HEK293 (cell line): ENCODE results near the gene CFAP299.

ENCODE experiments used
- CTCF ChIA-PET: fragments of 350-600 bp; formaldehyde crosslinking; extraction: SDS; loops from one replicate; lab custom pipeline; 2021; ENCODE audit warnings: antibody characterized with exemption; lab: Yijun Ruan, JAX
- POLR2A ChIA-PET: fragments of 300-600 bp; formaldehyde crosslinking; extraction: SDS; loops from one replicate; lab custom pipeline; 2020; ENCODE audit warnings: antibody characterized with exemption, inconsistent platforms; lab: Yijun Ruan, JAX
- H3K27ac ChIP-seq: fragments of 200-500 bp; sonication (Bioruptor generic); 2 replicates; pipeline ENCODE4 v1.5.1; 2014; ENCODE audit warnings: low read depth, low read length, control low read depth, inconsistent platforms; ENCODE audit errors: extremely low read depth
- H3K36me3 ChIP-seq, 2 experiments: fragments of 200-500 bp in 1 of 2; sonication (Bioruptor generic) in 1 of 2; 1 replicate in 1 of 2; 2 replicates in 1 of 2; pipeline ENCODE4 v1.5.1; 2014 to 2017; ENCODE audit warnings: inconsistent platforms in 2 of 2, low read length in 2 of 2; ENCODE audit not compliant: control insufficient read depth in 2 of 2, insufficient read depth in 1 of 2
- H3K4me1 ChIP-seq: fragments of 200-500 bp; sonication (Bioruptor generic); 2 replicates; pipeline ENCODE4 v1.5.1; 2014; ENCODE audit warnings: mild to moderate bottlenecking, low read length, inconsistent platforms; ENCODE audit not compliant: control insufficient read depth, insufficient read depth
- H3K4me3 ChIP-seq: 2 replicates; pipeline ENCODE4 v1.5.1; 2011; ENCODE audit warnings: low read depth, mild to moderate bottlenecking, control low read depth, low read length, moderate library complexity
- H3K9me3 ChIP-seq: fragments of 200-500 bp; sonication (Bioruptor generic); 2 replicates; pipeline ENCODE4 v1.5.1; 2014; ENCODE audit warnings: low read depth, low read length, inconsistent platforms; ENCODE audit not compliant: control insufficient read depth, insufficient read depth
- ATF2 ChIP-seq: fragments of 450-650 bp; formaldehyde crosslinking; IDR thresholded peaks from 2 replicates; pipeline ENCODE4 v1.5.1; 2016; ENCODE audit warnings: missing biosample characterization, missing genetic modification characterization, low read depth
- HOXC10 ChIP-seq: sonication (generic); formaldehyde crosslinking; IDR thresholded peaks from 2 replicates; pipeline ENCODE4 v1.8.1; 2023; ENCODE audit warnings: mild to moderate bottlenecking, missing genetic modification reagents
- KLF16 ChIP-seq: fragments of 450-650 bp; formaldehyde crosslinking; IDR thresholded peaks from 2 replicates; pipeline ENCODE4 v1.5.1; 2017; ENCODE audit warnings: missing biosample characterization, missing genetic modification characterization
- MZF1 ChIP-seq: fragments of 450-650 bp; formaldehyde crosslinking; IDR thresholded peaks from 2 replicates; pipeline ENCODE4 v1.5.1; 2017; ENCODE audit warnings: missing biosample characterization, missing genetic modification characterization, borderline replicate concordance
- OVOL3 ChIP-seq: fragments of 450-650 bp; formaldehyde crosslinking; IDR thresholded peaks from 2 replicates; pipeline ENCODE4 v1.5.1; 2016; ENCODE audit warnings: missing biosample characterization, missing genetic modification characterization
- PRDM6 ChIP-seq: fragments of 450-650 bp; formaldehyde crosslinking; IDR thresholded peaks from 2 replicates; pipeline ENCODE4 v1.5.1; 2017; ENCODE audit warnings: missing biosample characterization, missing genetic modification characterization
- RBAK ChIP-seq: fragments of 450-650 bp; formaldehyde crosslinking; IDR thresholded peaks from 2 replicates; pipeline ENCODE4 v1.5.1; 2016; ENCODE audit warnings: missing biosample characterization, missing genetic modification characterization
- ZBTB26 ChIP-seq: fragments of 450-650 bp; formaldehyde crosslinking; optimal IDR thresholded peaks from 2 replicates; pipeline ENCODE3; 2016; ENCODE audit warnings: missing biosample characterization, mild to moderate bottlenecking, missing genetic modification characterization
- ZBTB48 ChIP-seq: fragments of 450-650 bp; formaldehyde crosslinking; IDR thresholded peaks from 2 replicates; pipeline ENCODE4 v1.5.1; 2016; ENCODE audit warnings: missing biosample characterization, missing genetic modification characterization
- ZBTB49 ChIP-seq: fragments of 450-650 bp; formaldehyde crosslinking; IDR thresholded peaks from 2 replicates; pipeline ENCODE4 v1.5.1; 2016; ENCODE audit warnings: missing biosample characterization, missing genetic modification characterization, low read depth
- ZFHX2 ChIP-seq: fragments of 450-650 bp; formaldehyde crosslinking; conservative IDR thresholded peaks from 2 replicates; pipeline ENCODE4 v1.5.1; 2016; ENCODE audit warnings: missing biosample characterization, missing genetic modification characterization
- ZNF112 ChIP-seq: fragments of 450-650 bp; formaldehyde crosslinking; IDR thresholded peaks from 2 replicates; pipeline ENCODE4 v1.5.0; 2017; ENCODE audit warnings: missing biosample characterization, missing genetic modification characterization
- ZNF280C ChIP-seq: fragments of 450-650 bp; formaldehyde crosslinking; IDR thresholded peaks from 2 replicates; pipeline ENCODE4 v1.5.1; 2016; ENCODE audit warnings: missing biosample characterization, missing genetic modification characterization
- ZNF292 ChIP-seq: fragments of 450-650 bp; formaldehyde crosslinking; IDR thresholded peaks from 2 replicates; pipeline ENCODE4 v1.5.1; 2016; ENCODE audit warnings: low read depth, missing biosample characterization, missing genetic modification characterization, borderline replicate concordance
- ZNF335 ChIP-seq: fragments of 450-650 bp; formaldehyde crosslinking; conservative IDR thresholded peaks from 2 replicates; pipeline ENCODE4 v1.5.1; 2016; ENCODE audit warnings: missing biosample characterization, missing genetic modification characterization
- ZNF350 ChIP-seq: fragments of 450-650 bp; formaldehyde crosslinking; IDR thresholded peaks from 2 replicates; pipeline ENCODE4 v1.5.0; 2017; ENCODE audit warnings: missing biosample characterization, mild to moderate bottlenecking, missing genetic modification characterization
- ZNF416 ChIP-seq: fragments of 450-650 bp; formaldehyde crosslinking; IDR thresholded peaks from 2 replicates; pipeline ENCODE4 v1.5.1; 2016; ENCODE audit warnings: missing biosample characterization, missing genetic modification characterization
- ZNF488 ChIP-seq: fragments of 450-650 bp; formaldehyde crosslinking; IDR thresholded peaks from 2 replicates; pipeline ENCODE4 v1.5.1; 2016; ENCODE audit warnings: missing biosample characterization, missing genetic modification characterization
- ZNF514 ChIP-seq: fragments of 450-650 bp; formaldehyde crosslinking; IDR thresholded peaks from 2 replicates; pipeline ENCODE4 v1.5.1; 2016; ENCODE audit warnings: missing biosample characterization, missing genetic modification characterization
- ZNF548 ChIP-seq: fragments of 450-650 bp; formaldehyde crosslinking; IDR thresholded peaks from 2 replicates; pipeline ENCODE4 v1.5.1; 2016; ENCODE audit warnings: missing biosample characterization, missing genetic modification characterization
- ZNF571 ChIP-seq: fragments of 450-650 bp; formaldehyde crosslinking; IDR thresholded peaks from 2 replicates; pipeline ENCODE4 v1.5.0; 2017; ENCODE audit warnings: missing biosample characterization, missing genetic modification characterization
- ZNF645 ChIP-seq: fragments of 450-650 bp; formaldehyde crosslinking; IDR thresholded peaks from 2 replicates; pipeline ENCODE4; 2016; ENCODE audit warnings: missing biosample characterization, missing genetic modification characterization
- ZNF701 ChIP-seq: fragments of 450-650 bp; formaldehyde crosslinking; IDR thresholded peaks from 2 replicates; pipeline ENCODE4 v1.5.1; 2016; ENCODE audit warnings: missing biosample characterization, missing genetic modification characterization
- ZSCAN23 ChIP-seq: fragments of 450-650 bp; formaldehyde crosslinking; IDR thresholded peaks from 2 replicates; pipeline ENCODE4 v1.5.1; 2016; ENCODE audit warnings: missing biosample characterization, missing genetic modification characterization

CFAP299 gene

GRCh38 chr4:80767944-80768343 is 432.4 kb downstream of the CFAP299 start:
- H3K4me3 ChIP-seq = no peak overlapping the region
- H3K36me3 ChIP-seq = no peaks in the 10 kb centered on the region
- POLR2A ChIA-PET = no interaction called here
- no peaks in the 10 kb centered on the region for H3K4me1 ChIP-seq
- no peaks in the 10 kb centered on the region for H3K9me3 ChIP-seq
- TF ChIP-seq ZNF548 (tag by site-specific recombination) (no peak), ZSCAN23 (tag by site-specific recombination) (no peak), ZBTB48 (no peak), KLF16 (tag by site-specific recombination) (no peak), ZNF488 (tag by site-specific recombination) (no peak), ZNF416 (tag by site-specific recombination) (no peak), ZNF292 (no peak), ZFHX2 (tag by site-specific recombination) (no peak), ZNF645 (tag by site-specific recombination) (no peak), ZNF350 (no peak), ZNF701 (tag by site-specific recombination) (no peak), MZF1 (tag by site-specific recombination) (no peak), RBAK (tag by site-specific recombination) (no peak)
- CTCF ChIA-PET = no interaction called here
- no peak overlapping the region for H3K27ac ChIP-seq

GRCh38 chr4:80776168-80776567 is 440.6 kb downstream of the CFAP299 start:
- no peaks in the 10 kb centered on the region for H3K36me3 ChIP-seq
- POLR2A ChIA-PET = no interaction called here
- no peak overlapping the region for H3K27ac ChIP-seq
- no peaks in the 10 kb centered on the region for H3K4me1 ChIP-seq
- CTCF ChIA-PET = no interaction called here
- no peak overlapping the region for H3K4me3 ChIP-seq
- H3K9me3 ChIP-seq = no peaks in the 10 kb centered on the region
- TF ChIP-seq ZBTB26 (no peak), ZNF280C (tag by site-specific recombination) (no peak), ZNF514 (tag by site-specific recombination) (no peak), ZBTB49 (tag by site-specific recombination) (no peak), ZNF112 (tag by site-specific recombination) (no peak), ATF2 (no peak), ZNF571 (tag by site-specific recombination) (no peak), PRDM6 (tag by site-specific recombination) (no peak), HOXC10 (CRISPR knock-in tag) (no peak), OVOL3 (no peak), ZNF335 (tag by site-specific recombination) (no peak)
